ENCODE data around the gene STPG3. TPM values are rescaled to one million over a fixed set of nuclear protein-coding genes. Genes with fewer than 3 reads are reported as not detected.

STPG3 gene
- polyA plus RNA-seq, 1 experiment = not detected

- CTCF ChIA-PET = interaction anchor here (0.8 to 2.3 kb wide), 6 partner anchors 8 to 130 kb away, joined by 3 to 11 read pairs (median 4); no protein-coding TSS in a partner anchor
- peaks cover 24% of the 10 kb centered on the region for H3K36me3 ChIP-seq (ENCODE audit: control insufficient read depth, insufficient read depth, low read length)
- POLR2A ChIA-PET = no interaction called here
- TF ChIP-seq CTCF (IDR thresholded peaks at IDR 0.05; ENCODE audit: insufficient read depth, low read depth, low read length) = no peak
- DNase-seq (ENCODE audit: low read depth) = no peak
- no peak overlapping the region for H3K4me3 ChIP-seq (ENCODE audit: low read depth, low read length)
- H3K27me3 ChIP-seq (ENCODE audit: control insufficient read depth, insufficient read depth, low read length) = no peaks in the 10 kb centered on the region
Measured at GRCh38 chr9:137275588-137276472, 24.7 kb downstream of the STPG3 start.

- CTCF ChIA-PET = interaction anchor here (0.9 to 2.3 kb wide), 10 partner anchors 8 to 248 kb away, joined by 3 to 11 read pairs (median 4); partner anchors contain the start of genes EXD3, NELFB and NOXA1
- DNase-seq (ENCODE audit: low read depth) = no peak
- POLR2A ChIA-PET = no interaction called here
- H3K36me3 ChIP-seq (ENCODE audit: control insufficient read depth, insufficient read depth, low read length) = peaks cover 25% of the 10 kb centered on the region
- peak overlapping the region; percentile 88 for H3K4me3 ChIP-seq (ENCODE audit: low read depth, low read length)
- H3K27me3 ChIP-seq (ENCODE audit: control insufficient read depth, insufficient read depth, low read length) = no peaks in the 10 kb centered on the region
- TF ChIP-seq CTCF (IDR thresholded peaks at IDR 0.05; ENCODE audit: insufficient read depth, low read depth, low read length) = no peak
Measured at GRCh38 chr9:137276473-137277328, 25.6 kb downstream of the STPG3 start.

GRCh38 chr9:137277329-137278041 lies 26.4 kb downstream of the STPG3 start, which contains the start of gene TOR4A:
Gene TOR4A (plus strand): TSS chr9:137277726. CDS start chr9:137278690, 964 bp downstream.
- POLR2A ChIA-PET = interaction anchor here (0.6 kb wide), 1 partner anchor 133 kb away, joined by 3 read pairs; no protein-coding TSS in a partner anchor

GRCh38 chr9:137278061-137278701 lies 27.1 kb downstream of the STPG3 start:
- CTCF ChIA-PET = interaction anchor here (0.7 to 2.3 kb wide), 6 partner anchors 9 to 246 kb away, joined by 3 to 11 read pairs (median 4); partner anchors contain the start of genes EXD3, NELFB and NOXA1
- no peak for TF ChIP-seq CTCF (IDR thresholded peaks at IDR 0.05; ENCODE audit: insufficient read depth, low read depth, low read length)
- Histone ChIP-seq H3K36me3 (ENCODE audit: control insufficient read depth, insufficient read depth, low read length) (peaks cover 22% of the 10 kb centered on the region), H3K4me3 (ENCODE audit: low read depth, low read length) (peak overlapping the region; percentile 88), H3K27me3 (ENCODE audit: control insufficient read depth, insufficient read depth, low read length) (no peaks in the 10 kb centered on the region)
- POLR2A ChIA-PET = interaction anchor here (0.6 kb wide), 1 partner anchor 133 kb away, joined by 3 read pairs; no protein-coding TSS in a partner anchor
- DNase-seq (ENCODE audit: low read depth) = no peak

More at GRCh38 chr9:137277329-137278041, 26.4 kb downstream of the STPG3 start, which contains the start of gene TOR4A:
- Histone ChIP-seq H3K27me3 (ENCODE audit: control insufficient read depth, insufficient read depth, low read length) (no peaks in the 10 kb centered on the region), H3K4me3 (ENCODE audit: low read depth, low read length) (peak within 1 kb of the TSS; percentile 88), H3K36me3 (ENCODE audit: control insufficient read depth, insufficient read depth, low read length) (peaks cover 21% of the 10 kb centered on the region)
- peak; percentile 31 for DNase-seq (ENCODE audit: low read depth)
- CTCF ChIA-PET = interaction anchor here (0.7 to 2.3 kb wide), 9 partner anchors 9 to 247 kb away, joined by 3 to 11 read pairs (median 4); partner anchors contain the start of genes EXD3, NELFB and NOXA1
- TF ChIP-seq CTCF (IDR thresholded peaks at IDR 0.05; ENCODE audit: insufficient read depth, low read depth, low read length) = peak; percentile 57

All from BJ (cell line).